NCI-H748 (cell line): Measurements from ENCODE around the gene ACSS1.

Source experiments
- DNase-seq: peaks from one replicate; lab custom pipeline; 2025; ENCODE audit not compliant: unreplicated experiment; lab: John Stamatoyannopoulos, UW

Gene ACSS1

DNA sequence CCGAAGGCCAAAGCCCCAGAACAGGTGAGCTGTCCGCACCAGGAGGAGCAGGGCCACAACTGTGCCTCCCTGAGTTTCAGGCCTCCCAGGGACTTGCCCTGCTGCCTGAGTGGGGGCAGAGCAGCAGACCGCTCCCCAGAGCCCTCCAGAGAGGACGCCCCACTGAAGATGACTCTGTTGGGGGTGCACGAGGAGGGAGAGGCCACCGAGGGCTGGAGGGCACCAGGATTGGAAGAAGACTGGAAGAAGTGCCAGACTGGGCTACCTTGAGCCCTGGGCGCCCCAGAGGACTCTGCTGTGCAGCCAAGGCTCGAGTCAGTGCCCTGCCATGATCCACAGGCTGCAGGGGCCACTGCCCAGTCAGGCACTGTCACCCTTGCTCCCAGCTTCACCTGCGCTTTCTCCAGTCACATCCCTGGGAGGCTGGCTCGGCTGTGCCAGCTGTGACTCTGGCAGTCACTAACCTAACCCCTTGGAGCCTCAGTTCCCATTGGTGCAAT lies 97.6 kb downstream of the ACSS1 start:
- DNase-seq: no peak

GRCh38 chr20:24959591-24960301 lies 98.2 kb downstream of the ACSS1 start:
- no peak for DNase-seq

DNA sequence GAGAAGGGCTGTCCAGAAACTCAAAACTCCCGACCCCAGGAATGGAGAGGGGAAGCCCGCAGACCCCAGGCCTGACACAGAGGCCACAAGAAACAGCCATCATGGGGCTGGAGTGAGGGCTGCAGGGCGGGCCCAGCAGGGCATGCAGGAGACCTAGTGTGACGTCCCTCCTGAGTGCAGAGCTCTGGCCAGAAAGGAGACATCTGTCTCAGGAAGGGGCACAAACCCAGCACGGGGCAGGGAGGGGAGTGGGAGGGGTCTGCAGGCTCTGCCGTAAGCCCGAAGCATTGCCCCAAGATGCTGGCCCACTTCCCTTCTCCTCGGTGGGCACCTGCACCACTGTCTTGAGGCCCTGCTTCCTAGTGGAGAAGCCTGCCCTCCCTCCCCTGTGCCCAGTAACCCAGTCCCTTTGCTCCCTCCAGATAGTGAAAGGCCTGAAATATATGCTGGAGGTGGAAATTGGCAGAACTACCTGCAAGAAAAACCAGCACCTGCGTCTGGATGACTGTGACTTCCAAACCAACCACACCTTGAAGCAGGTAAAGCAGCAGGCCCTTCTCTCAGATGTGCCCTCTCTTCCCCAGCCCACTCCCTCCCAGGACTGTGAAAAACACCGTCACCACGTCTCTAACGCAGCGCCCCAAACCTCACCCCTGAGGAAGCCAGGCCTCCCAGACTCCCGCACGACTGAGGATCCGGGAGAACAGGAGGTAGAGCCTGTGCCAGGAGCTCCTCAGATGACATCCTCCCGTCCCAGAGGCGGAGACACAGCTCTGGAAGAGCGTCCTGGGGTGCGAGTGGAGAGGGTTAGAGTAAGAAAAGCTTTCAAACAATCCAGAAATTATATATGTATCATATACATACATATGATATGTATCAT lies 99.2 kb downstream of the ACSS1 start:
- DNase-seq: no peak

- DNase-seq: no peak
Observed at GRCh38 chr20:24957326-24958016, 100.5 kb downstream of the ACSS1 start.
